Neural cell (in vitro differentiated cells): ENCODE measurements around the gene AGPS. TPM values are rescaled to one million over a fixed set of nuclear protein-coding genes. Genes with fewer than 3 reads are reported as not detected.

Source experiments
- H2AFZ ChIP-seq: fragments of 200-600, 300-800 bp; sonication (generic), shearing (Covaris generic); 2 replicates; pipeline ENCODE4 v1.6.0; 2014; ENCODE audit warnings: low read depth, mild to moderate bottlenecking, antibody characterized with exemption, low read length, moderate library complexity
- H3F3A ChIP-seq: fragments of 200-600 bp; shearing (Covaris generic); 2 replicates; pipeline ENCODE4 v1.6.1; 2016; ENCODE audit warnings: mild to moderate bottlenecking, moderate library complexity, mixed read lengths, antibody characterized with exemption, low read length; ENCODE audit not compliant: insufficient read depth, poor library complexity, severe bottlenecking
- H3K27ac ChIP-seq: fragments of 200-600, 300-800 bp; sonication (generic), shearing (Covaris generic); 2 replicates; pipeline ENCODE4 v1.5.1; 2014; ENCODE audit warnings: mild to moderate bottlenecking, low read length, moderate library complexity
- H3K27me3 ChIP-seq: fragments of 300-800, 200-600 bp; sonication (generic), shearing (Covaris generic); 2 replicates; pipeline ENCODE4 v1.6.0; 2014; ENCODE audit warnings: mild to moderate bottlenecking, low read depth, low read length, moderate library complexity; ENCODE audit not compliant: insufficient read depth
- H3K36me3 ChIP-seq: fragments of 300-800, 200-600 bp; sonication (generic), shearing (Covaris generic); 2 replicates; pipeline ENCODE4 v1.5.1; 2014; ENCODE audit warnings: mild to moderate bottlenecking, antibody characterized with exemption, low read length, moderate library complexity; ENCODE audit not compliant: insufficient read depth
- H3K4me2 ChIP-seq: fragments of 300-800, 200-600 bp; sonication (generic), shearing (Covaris generic); 2 replicates; pipeline ENCODE4 v1.6.0; 2014; ENCODE audit warnings: mild to moderate bottlenecking, low read length
- H3K4me3 ChIP-seq: fragments of 300-800, 200-600 bp; sonication (generic), shearing (Covaris generic); 2 replicates; pipeline ENCODE4 v1.5.1; 2014; ENCODE audit warnings: mild to moderate bottlenecking, low read length, moderate library complexity
- H3K79me2 ChIP-seq: fragments of 200-600 bp; shearing (Covaris generic); replicated peaks from 2 replicates; pipeline ENCODE4 v1.6.0; 2014; ENCODE audit warnings: mild to moderate bottlenecking, low read length, moderate library complexity; ENCODE audit not compliant: insufficient read depth
- H3K9ac ChIP-seq: fragments of 300-800, 200-600 bp; sonication (generic), shearing (Covaris generic); 2 replicates; pipeline ENCODE4 v1.6.1; 2016; ENCODE audit warnings: mild to moderate bottlenecking, low read length, mixed read lengths
- H3K9me2 ChIP-seq: fragments of 200-600 bp; shearing (Covaris generic); 2 replicates; pipeline ENCODE4 v1.6.1; 2016; ENCODE audit warnings: mild to moderate bottlenecking, low read length, mixed read lengths; ENCODE audit not compliant: insufficient read depth
- H3K9me3 ChIP-seq: fragments of 200-600, 300-800 bp; sonication (generic), shearing (Covaris generic); 2 replicates; pipeline ENCODE4 v1.6.1; 2016; ENCODE audit warnings: mild to moderate bottlenecking, mixed run types, low read length, moderate library complexity, mixed read lengths
- H4K20me1 ChIP-seq: fragments of 200-600 bp; shearing (Covaris generic); 2 replicates; pipeline ENCODE4 v1.6.1; 2016; ENCODE audit warnings: mild to moderate bottlenecking, mixed run types; ENCODE audit not compliant: insufficient read depth
- CTCF ChIP-seq: fragments of 450-650 bp; IDR thresholded peaks from 2 replicates; pipeline ENCODE4 v1.5.1; 2014; ENCODE audit warnings: antibody characterized with exemption, mild to moderate bottlenecking, moderate library complexity; ENCODE audit not compliant: poor library complexity, severe bottlenecking
- EP300 ChIP-seq: fragments of 450-650 bp; conservative IDR thresholded peaks from 2 replicates; pipeline ENCODE4 v1.6.1; 2014; ENCODE audit warnings: antibody characterized with exemption, mild to moderate bottlenecking, moderate library complexity; ENCODE audit not compliant: poor library complexity, severe bottlenecking
- EZH2 ChIP-seq: fragments of 200-600, 300-800 bp; shearing (Covaris generic), sonication (generic); IDR thresholded peaks from 2 replicates; pipeline ENCODE4 v1.6.1; 2014; ENCODE audit warnings: antibody characterized with exemption, low read length, borderline replicate concordance, mild to moderate bottlenecking; ENCODE audit not compliant: insufficient read depth, poor library complexity, severe bottlenecking
- MXI1 ChIP-seq: fragments of 450-650 bp; conservative IDR thresholded peaks from 2 replicates; pipeline ENCODE4 v1.6.1; 2014; ENCODE audit warnings: antibody characterized with exemption, mild to moderate bottlenecking; ENCODE audit not compliant: poor library complexity, severe bottlenecking
- POLR2AphosphoS5 ChIP-seq: IDR thresholded peaks from 2 replicates; pipeline ENCODE4 v1.6.1; 2012
- RAD21 ChIP-seq: fragments of 450-650 bp; conservative IDR thresholded peaks from 2 replicates; pipeline ENCODE4 v1.6.1; 2014; ENCODE audit warnings: antibody characterized with exemption, mild to moderate bottlenecking, moderate library complexity
- REST ChIP-seq: IDR thresholded peaks from 2 replicates; pipeline ENCODE4 v1.6.1; 2012; ENCODE audit warnings: borderline replicate concordance
- SMC3 ChIP-seq: fragments of 450-650 bp; conservative IDR thresholded peaks from 2 replicates; pipeline ENCODE4 v1.6.1; 2014; ENCODE audit warnings: antibody characterized with exemption, mild to moderate bottlenecking, moderate library complexity; ENCODE audit not compliant: poor library complexity
- TAF1 ChIP-seq: IDR thresholded peaks from 2 replicates; pipeline ENCODE4 v1.6.1; 2012; ENCODE audit warnings: low read depth
- polyA plus RNA-seq: library from polyadenylated mRNA; depleted of rRNA; stranded (reverse); fragments of >200 nt; gene quantifications from 2 replicates; pipeline ENCODE4 v1.2.3, GENCODE V29; 2014

AGPS gene
- polyA plus RNA-seq, 1 donor from 2014 or later = 31.0 TPM

- Histone ChIP-seq H3K27ac (no peak overlapping the region), H3K4me2 (no peak overlapping the region), H3F3A (no peaks in the 10 kb centered on the region), H3K9me3 (no peaks in the 10 kb centered on the region), H3K4me3 (no peak overlapping the region), H3K27me3 (no peaks in the 10 kb centered on the region), H4K20me1 (no peaks in the 10 kb centered on the region), H3K79me2 (peaks cover 37% of the 10 kb centered on the region), H3K36me3 (no peaks in the 10 kb centered on the region), H3K9ac (no peak overlapping the region), H3K9me2 (no peaks in the 10 kb centered on the region), H2AFZ (no peak overlapping the region)
- TF ChIP-seq REST (no peak), SMC3 (no peak)
Observed at GRCh38 chr2:177402096-177402495, 9.5 kb downstream of the AGPS start.

- no peak for TF ChIP-seq RAD21
- no peak for TF ChIP-seq SMC3
- no peak for TF ChIP-seq EP300
- TF ChIP-seq REST = no peak
- TF ChIP-seq TAF1 = no peak
- TF ChIP-seq POLR2AphosphoS5 = no peak
- TF ChIP-seq CTCF = no peak
- TF ChIP-seq EZH2 = no peak
- TF ChIP-seq MXI1 = no peak
- no peak overlapping the region for H3K9ac ChIP-seq
- H3K4me2 ChIP-seq = no peak overlapping the region
- H2AFZ ChIP-seq = no peak overlapping the region
- H3K9me3 ChIP-seq = no peaks in the 10 kb centered on the region
- H3K4me3 ChIP-seq = no peak overlapping the region
- no peaks in the 10 kb centered on the region for H3F3A ChIP-seq
- H3K79me2 ChIP-seq = peaks cover 36% of the 10 kb centered on the region
- no peak overlapping the region for H3K27ac ChIP-seq
- H3K9me2 ChIP-seq = no peaks in the 10 kb centered on the region
- no peaks in the 10 kb centered on the region for H3K27me3 ChIP-seq
- no peaks in the 10 kb centered on the region for H4K20me1 ChIP-seq
- no peaks in the 10 kb centered on the region for H3K36me3 ChIP-seq
Observed at GRCh38 chr2:177403838-177404237, 11.3 kb downstream of the AGPS start.
